ENCODE data around the gene TMEM253.

TMEM253 gene

DNA sequence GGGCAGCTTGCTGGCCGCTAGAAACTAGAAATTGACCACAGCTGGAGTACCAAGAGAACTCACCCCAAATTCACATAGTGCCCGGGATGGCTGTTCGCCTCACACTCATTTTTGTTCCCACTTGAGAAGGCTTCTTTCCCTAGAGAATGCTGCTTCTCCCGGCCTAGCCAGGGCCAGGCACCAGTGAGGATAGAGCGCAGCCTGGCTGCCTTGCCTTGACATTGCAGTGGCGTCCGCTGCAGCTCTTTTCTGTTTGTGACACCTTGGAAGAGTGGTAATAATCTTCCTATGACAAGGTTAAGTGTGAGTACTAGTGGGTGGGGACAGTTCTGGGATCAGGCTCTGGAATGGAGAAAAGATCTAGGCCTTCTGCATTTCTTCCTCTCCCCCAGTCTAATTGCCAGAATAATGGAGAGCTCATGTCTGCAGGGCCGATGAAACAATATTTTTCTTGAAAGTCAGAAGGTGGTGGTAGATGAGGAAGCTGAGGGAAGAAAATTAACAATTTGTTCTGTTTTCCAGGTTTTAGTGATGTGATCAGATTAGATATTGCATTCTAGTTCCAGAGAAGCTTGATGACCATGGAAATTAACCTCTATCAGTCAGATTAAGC lies 3.7 kb downstream of the TMEM253 start:
- no peak for DNase-seq (ENCODE audit: low read depth in 2 of 2)

DNA sequence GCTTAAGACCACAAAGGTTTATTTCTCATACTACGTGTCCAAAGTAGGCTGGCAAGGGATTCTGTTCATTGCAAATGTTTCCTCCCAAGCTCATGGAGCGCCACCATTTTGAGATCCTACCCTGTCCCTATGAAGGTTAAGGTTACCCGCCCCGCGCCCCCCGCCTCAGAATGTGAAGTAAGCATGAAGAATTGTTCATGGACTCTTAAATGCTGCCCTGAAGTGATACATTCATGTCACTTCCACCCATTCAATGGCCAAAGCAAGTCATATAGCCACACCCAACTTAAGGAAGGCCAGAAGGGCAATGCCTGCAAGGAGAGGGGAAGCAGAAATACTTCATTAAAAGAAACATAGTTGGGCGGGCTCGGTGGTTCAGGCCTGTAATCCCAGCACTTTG lies 4.2 kb downstream of the TMEM253 start:
- no peak for DNase-seq (ENCODE audit: low read depth in 2 of 2)

DNA sequence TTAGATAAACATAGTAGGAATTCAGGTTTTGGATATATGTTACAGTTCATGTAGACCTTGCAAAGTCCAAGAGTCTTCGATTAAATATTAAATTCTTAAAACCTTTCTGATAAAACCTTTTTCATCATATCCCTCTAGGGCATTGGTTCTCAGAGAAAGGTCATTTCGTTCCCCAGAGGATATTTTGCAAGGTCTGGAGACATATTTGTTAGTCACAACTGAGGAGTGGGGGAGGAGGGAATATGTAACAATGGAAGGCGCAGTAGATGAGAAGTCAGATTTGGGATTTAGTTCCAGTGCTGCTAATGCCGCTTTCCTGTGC lies 5.3 kb downstream of the TMEM253 start:
- DNase-seq (ENCODE audit: low read depth in 2 of 2): no peak

DNA sequence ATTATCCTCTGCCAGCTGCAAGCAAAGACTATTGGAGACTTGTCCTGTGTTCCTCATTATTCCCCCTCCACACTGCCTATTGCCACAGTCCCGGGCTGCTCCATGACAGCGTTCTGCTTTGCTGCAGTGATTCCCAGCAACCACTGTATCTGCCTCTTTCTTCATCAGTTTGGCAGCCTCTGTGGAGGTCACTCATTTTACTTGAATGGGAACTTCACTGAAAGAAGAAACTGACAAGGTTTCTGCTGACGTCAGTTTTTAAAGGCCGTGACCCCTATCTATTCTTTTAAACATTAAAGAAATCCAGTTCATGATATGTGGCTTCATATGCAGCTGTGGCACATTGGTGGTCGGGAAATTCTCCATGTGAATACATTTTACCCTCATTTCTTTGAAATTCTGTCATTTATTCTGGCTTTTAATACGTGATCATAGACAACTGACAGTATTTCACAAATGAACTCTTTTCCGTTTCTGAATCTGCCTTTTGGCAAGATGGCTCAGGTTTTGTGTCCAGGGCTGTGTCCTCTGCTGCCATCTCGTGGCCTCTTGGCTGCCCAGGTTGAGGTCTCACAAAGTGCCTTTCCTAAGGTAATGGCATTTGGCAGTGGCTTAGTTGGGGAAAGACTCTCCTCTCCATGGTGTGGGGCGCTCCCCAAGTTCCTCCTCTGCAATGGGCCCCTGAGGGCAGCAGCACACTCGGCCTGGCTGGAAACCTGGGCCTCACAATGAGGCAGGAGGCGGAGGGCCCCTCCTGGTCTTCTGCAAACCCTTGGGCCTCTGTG lies 5.8 kb downstream of the TMEM253 start:
- peak; percentile 52 to 63 for DNase-seq (ENCODE audit: low read depth in 2 of 2)

GRCh38 chr14:21107283-21107800 lies 6.5 kb downstream of the TMEM253 start:
- DNase-seq (ENCODE audit: low read depth in 2 of 2): no peak

GRCh38 chr14:21108791-21109190 lies 7.9 kb downstream of the TMEM253 start:
- DNase-seq (ENCODE audit: low read depth in 2 of 2): no peak

DNA sequence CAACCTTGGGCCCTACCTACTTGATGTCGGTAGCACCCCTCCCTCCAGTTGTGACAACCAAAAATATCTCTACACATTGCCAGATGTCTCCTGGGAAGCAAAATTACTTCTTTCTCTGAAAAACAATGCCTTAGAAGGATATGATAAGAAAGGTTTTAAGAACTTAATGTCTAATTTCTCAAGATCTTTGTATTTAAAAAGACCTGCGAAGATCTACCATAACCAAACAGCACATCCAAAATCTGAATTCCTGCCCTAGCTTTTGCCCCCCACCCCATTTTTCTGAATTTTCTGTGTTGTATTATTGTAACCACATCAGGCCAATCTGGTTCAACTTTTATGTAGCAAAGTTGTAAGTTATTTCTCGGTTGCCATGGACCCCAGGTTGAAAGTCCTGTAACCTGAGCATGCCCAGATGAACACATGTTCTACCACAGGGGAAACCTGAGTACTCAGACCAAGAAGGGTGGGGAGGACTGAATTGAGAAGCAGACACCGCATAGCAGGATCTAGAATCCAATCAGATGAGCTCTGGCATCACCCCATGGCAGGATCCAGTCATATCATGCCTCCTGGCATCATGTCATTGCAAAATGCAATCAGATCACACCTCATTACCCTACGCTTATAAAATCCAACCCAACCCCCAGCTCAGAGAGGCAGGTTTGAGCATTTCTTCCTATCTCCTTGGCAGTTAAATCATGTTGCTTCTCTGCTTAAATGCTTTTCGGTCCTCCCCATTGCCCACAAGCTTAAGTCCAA lies 8.7 kb downstream of the TMEM253 start:
- no peak for DNase-seq (ENCODE audit: low read depth in 2 of 2)

- no peak for DNase-seq (ENCODE audit: low read depth in 2 of 2)
Observed at GRCh38 chr14:21112255-21112654, 11.4 kb downstream of the TMEM253 start.

GRCh38 chr14:21113369-21113768 lies 12.5 kb downstream of the TMEM253 start:
- no peak for DNase-seq (ENCODE audit: low read depth in 2 of 2)

- DNase-seq (ENCODE audit: low read depth in 2 of 2): no peak
Observed at GRCh38 chr14:21118933-21119332, 18.1 kb downstream of the TMEM253 start.

DNA sequence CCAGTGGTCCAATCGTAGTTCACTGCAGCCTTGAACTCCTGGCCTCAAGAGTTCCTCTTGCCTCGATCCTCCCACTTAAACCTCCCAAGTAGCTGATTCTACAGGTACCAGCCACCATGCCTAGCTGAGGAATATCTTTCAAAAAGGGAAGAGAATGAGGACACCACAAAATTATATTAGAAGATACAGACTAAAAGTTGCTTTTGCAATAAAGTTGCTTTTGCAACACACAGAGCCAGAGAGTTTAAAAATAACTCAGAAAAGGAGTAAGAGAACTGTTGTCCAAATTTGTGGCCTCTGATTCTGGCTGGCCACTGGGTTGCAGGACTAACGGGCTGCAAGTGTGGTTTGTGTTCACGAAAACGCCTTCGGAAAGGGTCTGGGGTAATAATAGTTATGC lies 19.8 kb downstream of the TMEM253 start:
- DNase-seq (ENCODE audit: low read depth in 2 of 2): no peak

DNA sequence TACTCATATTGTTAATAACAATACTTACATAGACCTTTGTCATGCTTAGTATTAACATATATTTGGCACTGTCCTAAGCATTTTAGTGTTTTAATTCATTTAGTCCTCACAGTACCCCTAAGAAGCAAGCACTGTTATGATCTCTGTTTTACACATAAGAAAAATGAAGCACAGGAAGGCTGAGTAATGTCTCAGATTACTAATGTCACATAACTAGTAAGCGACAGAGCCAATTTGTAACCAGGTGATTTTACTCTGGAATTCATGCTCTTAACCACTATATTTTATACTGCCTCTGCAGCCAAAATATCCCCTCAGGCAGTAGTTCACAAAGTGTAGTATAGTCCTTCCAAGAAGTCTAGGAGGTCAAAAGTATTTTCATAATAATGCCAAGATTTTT lies 20.3 kb downstream of the TMEM253 start:
- no peak for DNase-seq (ENCODE audit: low read depth in 2 of 2)

DNA sequence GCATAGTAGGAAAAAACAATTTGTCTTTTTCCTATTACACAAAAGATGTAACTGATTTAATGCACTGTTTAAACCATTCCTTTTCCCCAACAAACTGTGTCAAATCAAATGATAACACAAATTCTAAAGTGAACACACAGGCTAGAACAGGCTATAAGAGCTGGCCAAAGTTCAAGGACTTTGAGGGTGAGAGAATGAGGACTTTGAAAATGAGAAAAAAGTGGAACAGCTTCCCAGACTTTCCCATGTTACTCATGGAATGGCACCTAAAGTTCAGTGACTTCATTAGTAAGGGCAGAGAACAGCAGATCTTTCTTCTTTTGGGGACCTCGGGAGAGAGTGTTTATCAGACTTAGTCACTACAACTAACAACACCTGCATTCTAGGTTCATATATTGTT lies 22.6 kb downstream of the TMEM253 start:
- DNase-seq (ENCODE audit: low read depth in 2 of 2): no peak

GRCh38 chr14:21133901-21134300 lies 33.0 kb downstream of the TMEM253 start:
- no peak for DNase-seq (ENCODE audit: low read depth in 2 of 2)

DNA sequence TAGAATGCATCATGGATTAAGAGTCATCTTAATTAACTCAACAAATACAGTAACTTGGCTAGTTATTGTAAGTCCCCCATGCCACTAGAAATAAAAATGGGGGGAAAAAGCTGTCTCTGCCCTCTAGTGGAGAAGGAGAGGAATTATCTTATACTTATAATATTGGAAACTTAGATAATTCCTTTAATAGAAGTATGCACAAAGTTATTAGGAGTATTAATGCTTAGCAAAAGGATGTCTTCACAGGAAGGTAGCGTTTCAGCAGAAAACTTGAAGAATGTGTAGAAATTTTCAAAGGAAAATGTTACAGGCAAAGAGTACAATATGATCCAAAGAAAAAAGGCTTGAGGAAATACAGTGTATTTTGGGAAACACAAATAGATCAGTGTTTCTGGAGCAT lies 35.2 kb downstream of the TMEM253 start:
- no peak for DNase-seq (ENCODE audit: low read depth in 2 of 2)

- DNase-seq (ENCODE audit: low read depth in 2 of 2): no peak
Observed at GRCh38 chr14:21142357-21142756, 41.5 kb downstream of the TMEM253 start.

GRCh38 chr14:21145437-21145836 lies 44.6 kb downstream of the TMEM253 start:
- no peak for DNase-seq (ENCODE audit: low read depth in 2 of 2)

- DNase-seq (ENCODE audit: low read depth in 2 of 2): no peak
Observed at GRCh38 chr14:21149641-21150367, 48.9 kb downstream of the TMEM253 start.
